Thoracic aorta (tissue), 2 donors: ENCODE results near the gene BDKRB1. TPM values are rescaled to one million over a fixed set of nuclear protein-coding genes. Genes with fewer than 3 reads are reported as not detected.
"Not testable (repeated sequence)": the region's sequence is repeated elsewhere in the genome, so short reads cannot be mapped to it uniquely, and the experiment has no call there.

Source experiments
- ATAC-seq: fragments of 150-250 bp; one replicate; pipeline ENCODE4 v1.8.0; 2017; ENCODE audit warnings: low read depth; ENCODE audit not compliant: insufficient number of reproducible peaks, low FRiP score
- DNase-seq: peaks from one replicate; pipeline ENCODE4 v3.0.0-alpha.2; 2020; ENCODE audit warnings: low spot score
- H3K27ac ChIP-seq, 2 donors: fragments of 200-600 bp; sonication (generic); 1 replicate in 1 of 2; 2 replicates in 1 of 2; pipeline ENCODE4 v1.5.1; 2016; ENCODE audit warnings: mild to moderate bottlenecking in 2 of 2, moderate library complexity in 2 of 2
- H3K27me3 ChIP-seq: fragments of 200-600 bp; sonication (generic); replicated peaks from 2 replicates; pipeline ENCODE4 v1.6.0; 2016; ENCODE audit warnings: mild to moderate bottlenecking; ENCODE audit not compliant: insufficient read depth
- H3K36me3 ChIP-seq: fragments of 200-600 bp; sonication (generic); one replicate; pipeline ENCODE4 v1.5.1; 2016
- H3K4me1 ChIP-seq, 2 donors: fragments of 200-600 bp; sonication (generic); 1 replicate in 1 of 2; 2 replicates in 1 of 2; pipeline versions ENCODE4 v1.5.1 to v1.6.0; 2016; ENCODE audit warnings: low read depth in 2 of 2, mild to moderate bottlenecking in 1 of 2; ENCODE audit not compliant: control insufficient read depth in 1 of 2
- H3K4me3 ChIP-seq: fragments of 200-600 bp; sonication (generic); 2 replicates; pipeline ENCODE4 v1.5.1; 2016; ENCODE audit warnings: mild to moderate bottlenecking
- H3K9me3 ChIP-seq: fragments of 200-600 bp; sonication (generic); 2 replicates; pipeline ENCODE4 v1.5.1; 2016
- CTCF ChIP-seq: fragments of 200-600 bp; sonication (generic); IDR thresholded peaks from one replicate; pipeline ENCODE4 v1.5.1; 2019; ENCODE audit warnings: antibody characterized with exemption
- total RNA-seq, 2 donors: library from RNA; depleted of rRNA; stranded (reverse); fragments of >200 nt; gene quantifications; one replicate each; pipeline versions ENCODE4 v1.1.0 to v1.2.3, GENCODE V29; 2016

BDKRB1 gene
- total RNA-seq, 2 donors from 2014 or later, result 1.8 TPM; not detected in 1

GRCh38 chr14:96239711-96240141 lies 16.3 kb upstream of the BDKRB1 start:
- ATAC-seq (no peak), DNase-seq (no peak)
- Histone ChIP-seq H3K27me3 (no peaks in the 10 kb centered on the region), H3K9me3 (no peaks in the 10 kb centered on the region), H3K4me1 (no peaks in the 10 kb centered on the region), H3K36me3 (no peaks in the 10 kb centered on the region), H3K27ac (no peak overlapping the region), H3K4me3 (no peak overlapping the region)
- no peak for TF ChIP-seq CTCF

- TF ChIP-seq CTCF, result no peak
- H3K27me3 ChIP-seq, result no peaks in the 10 kb centered on the region
- no peaks in the 10 kb centered on the region for H3K4me1 ChIP-seq
- H3K36me3 ChIP-seq, result no peaks in the 10 kb centered on the region
- ATAC-seq (no peak), DNase-seq (no peak)
- no peak overlapping the region for H3K4me3 ChIP-seq
- H3K9me3 ChIP-seq, result no peaks in the 10 kb centered on the region
- no peak overlapping the region for H3K27ac ChIP-seq
These were observed 15.4 kb upstream of the BDKRB1 start for GRCh38 chr14:96240641-96241040.

GRCh38 chr14:96242126-96242525 lies 13.9 kb upstream of the BDKRB1 start:
- ATAC-seq (no peak), DNase-seq (no peak)
- no peak overlapping the region for H3K4me3 ChIP-seq
- no peaks in the 10 kb centered on the region for H3K9me3 ChIP-seq
- H3K27ac ChIP-seq, result no peak overlapping the region
- H3K4me1 ChIP-seq, result no peaks in the 10 kb centered on the region
- H3K27me3 ChIP-seq, result no peaks in the 10 kb centered on the region
- no peak for TF ChIP-seq CTCF
- no peaks in the 10 kb centered on the region for H3K36me3 ChIP-seq

GRCh38 chr14:96243785-96244184 lies 12.2 kb upstream of the BDKRB1 start:
- ATAC-seq (no peak), DNase-seq (no peak)
- no peak for TF ChIP-seq CTCF
- no peaks in the 10 kb centered on the region for H3K36me3 ChIP-seq
- no peaks in the 10 kb centered on the region for H3K9me3 ChIP-seq
- no peaks in the 10 kb centered on the region for H3K27me3 ChIP-seq
- no peak overlapping the region for H3K4me3 ChIP-seq
- H3K27ac ChIP-seq, result no peak overlapping the region
- no peaks in the 10 kb centered on the region for H3K4me1 ChIP-seq

GRCh38 chr14:96245074-96245473 lies 10.9 kb upstream of the BDKRB1 start:
- H3K27ac ChIP-seq, H3K4me1 ChIP-seq, H3K9me3 ChIP-seq, DNase-seq, H3K36me3 ChIP-seq, H3K27me3 ChIP-seq, H3K4me3 ChIP-seq, ATAC-seq: not testable (repeated sequence)
